ENCODE data around the gene NCEH1. TPM values are rescaled to one million over a fixed set of nuclear protein-coding genes. Genes with fewer than 3 reads are reported as not detected.

NCEH1 gene
- total and polyA plus RNA-seq, 2 of the 13 experiments (the other 11 are each of a cell fraction or from before 2014, with no cell fraction given): 12.9 to 21.4 TPM

DNA sequence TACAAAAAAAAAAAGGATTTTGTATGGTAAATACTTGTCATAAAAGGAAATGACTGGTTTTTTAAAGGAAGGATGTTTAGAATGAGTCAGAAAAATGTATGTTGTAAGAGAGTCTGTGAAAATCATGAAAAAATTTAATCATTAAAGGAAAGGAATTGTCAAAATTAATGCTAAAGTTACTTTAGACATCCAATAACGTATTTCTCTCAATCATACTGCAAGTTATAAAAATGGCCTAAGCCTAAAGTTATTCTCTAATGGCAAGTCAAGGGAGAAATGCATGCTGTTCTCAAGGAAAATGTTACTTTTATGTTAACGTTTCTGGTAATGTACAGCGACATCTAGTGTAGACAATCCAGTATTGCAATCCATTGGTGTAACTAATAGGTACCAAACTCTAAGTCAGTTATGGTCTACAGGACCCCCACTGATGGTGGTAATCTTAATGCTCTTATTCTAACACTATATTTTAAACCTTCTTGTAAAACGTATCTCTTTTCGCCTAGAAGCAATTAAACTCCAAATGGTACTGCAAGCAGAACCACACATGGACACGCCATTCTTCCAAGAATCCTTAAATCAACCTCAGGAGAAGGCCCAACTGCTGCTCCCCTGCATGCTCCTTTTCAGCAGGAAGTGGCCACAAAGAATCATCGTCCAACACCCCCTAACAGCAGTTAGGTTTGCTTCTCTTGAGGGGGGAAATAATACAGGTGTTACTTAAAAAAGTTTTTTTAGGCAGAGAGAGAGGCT is 35.2 kb downstream of the NCEH1 start:
- DNase-seq (ENCODE audit: low spot score) (peak; percentile 53), ATAC-seq (peak; percentile 57; the same call in 2 of the 3 replicates), FAIRE-seq (peak; percentile 92)
- Histone ChIP-seq H3K27me3 (ENCODE audit: control insufficient read depth in 1 of 2, insufficient read depth in 2 of 2, low read length in 2 of 2) (no peaks in the 10 kb centered on the region), H3K27ac (ENCODE audit: extremely low read length, insufficient read depth, low read length) (no peak overlapping the region), H4K20me1 (ENCODE audit: insufficient read depth, low read length) (peaks cover 4% of the 10 kb centered on the region; the same call in 1 of the 2 replicates), H3K4me2 (ENCODE audit: low read depth, low read length) (no peak overlapping the region), H3K36me3 (replicated peaks in 1 of 2; ENCODE audit: control insufficient read depth in 1 of 2, insufficient read depth in 2 of 2, low read length in 2 of 2) (no peaks in the 10 kb centered on the region), H3K79me2 (ENCODE audit: insufficient read depth, low read length) (peaks cover 2% of the 10 kb centered on the region), H3K4me1 (ENCODE audit: insufficient read depth, low read length) (peaks cover 5% of the 10 kb centered on the region; the same call in 1 of the 2 replicates), H3K4me3 (replicated peaks in 1 of 3; ENCODE audit: insufficient read depth in 1 of 3, low read depth in 2 of 3, low read length in 3 of 3) (no peak overlapping the region), H3K9ac (ENCODE audit: insufficient read depth, low read depth, low read length) (no peak overlapping the region), H2AFZ (ENCODE audit: low read length) (no peak overlapping the region), H3K9me3 (ENCODE audit: low read length) (no peaks in the 10 kb centered on the region)
- in situ Hi-C loops (cut with HindIII; ENCODE audit: extremely low pct_ligation_motif_present, low pct_unique_long_range_greater_than_20kb) (no loop called here), intact Hi-C loops (cut with micrococcal nuclease; ENCODE audit: unreplicated experiment) (no loop called here)
- WGBS (ENCODE audit: low lambda C conversion rate): 28% methylated on average over 7 of the region's 7 CpGs
- ChIA-PET POLR2A (no interaction called here), CTCF (ENCODE audit: low intra/inter-chr PET ratio, low total read pairs) (interaction anchor here (1.2 to 2.1 kb wide), 2 partner anchors 35 to 75 kb away, joined by 4 to 8 read pairs; partner anchors contain the start of genes ECT2 and NCEH1)
- TF ChIP-seq SMC3 (IDR thresholded peaks at IDR 0.05; ENCODE audit: low read length) (peak; percentile 25; the same call in 1 of the 2 replicates), ZNF660 (CRISPR knock-in tag; IDR thresholded peaks at IDR 0.05; ENCODE audit: borderline replicate concordance, low read depth) (no peak), CHCHD3 (CRISPR knock-in tag; IDR thresholded peaks at IDR 0.05) (no peak), ZKSCAN8 (CRISPR knock-in tag; IDR thresholded peaks at IDR 0.05; ENCODE audit: borderline replicate concordance) (0 out of 2 replicates have a peak, but pooled peaks have one; percentile 26), STAG1 (CRISPR knock-in tag; IDR thresholded peaks at IDR 0.05) (peak; percentile 58), RBAK (CRISPR knock-in tag; IDR thresholded peaks at IDR 0.05) (no peak), CEBPG (CRISPR knock-in tag; IDR thresholded peaks at IDR 0.05) (peak; percentile 30; the same call in 1 of the 2 replicates), KDM3A (CRISPR knock-in tag; IDR thresholded peaks at IDR 0.05; ENCODE audit: low read depth) (no peak)
- TF ChIP-seq, protein P1, sequence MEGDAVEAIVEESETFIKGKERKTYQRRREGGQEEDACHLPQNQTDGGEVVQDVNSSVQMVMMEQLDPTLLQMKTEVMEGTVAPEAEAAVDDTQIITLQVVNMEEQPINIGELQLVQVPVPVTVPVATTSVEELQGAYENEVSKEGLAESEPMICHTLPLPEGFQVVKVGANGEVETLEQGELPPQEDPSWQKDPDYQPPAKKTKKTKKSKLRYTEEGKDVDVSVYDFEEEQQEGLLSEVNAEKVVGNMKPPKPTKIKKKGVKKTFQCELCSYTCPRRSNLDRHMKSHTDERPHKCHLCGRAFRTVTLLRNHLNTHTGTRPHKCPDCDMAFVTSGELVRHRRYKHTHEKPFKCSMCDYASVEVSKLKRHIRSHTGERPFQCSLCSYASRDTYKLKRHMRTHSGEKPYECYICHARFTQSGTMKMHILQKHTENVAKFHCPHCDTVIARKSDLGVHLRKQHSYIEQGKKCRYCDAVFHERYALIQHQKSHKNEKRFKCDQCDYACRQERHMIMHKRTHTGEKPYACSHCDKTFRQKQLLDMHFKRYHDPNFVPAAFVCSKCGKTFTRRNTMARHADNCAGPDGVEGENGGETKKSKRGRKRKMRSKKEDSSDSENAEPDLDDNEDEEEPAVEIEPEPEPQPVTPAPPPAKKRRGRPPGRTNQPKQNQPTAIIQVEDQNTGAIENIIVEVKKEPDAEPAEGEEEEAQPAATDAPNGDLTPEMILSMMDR (CRISPR knock-in tag; IDR thresholded peaks at IDR 0.05): peak; percentile 76
- BruUV-seq (replicated peaks): no TSS peak
